HFFc6 (cell line): ENCODE data around the gene BCDIN3D. TPM values are rescaled to one million over a fixed set of nuclear protein-coding genes. Genes with fewer than 3 reads are reported as not detected.

Source experiments
- DNase-seq: peaks from one replicate; pipeline ENCODE4 v3.0.0-alpha.2; 2018
- H3K27ac Mint-ChIP-seq: 2 replicates; pipeline ENCODE4 v1.8.0; 2020; ENCODE audit warnings: mild to moderate bottlenecking, mixed read lengths
- H3K27me3 Mint-ChIP-seq: 2 replicates; pipeline ENCODE4 v1.8.0; 2021; ENCODE audit warnings: mild to moderate bottlenecking, moderate library complexity, mixed read lengths; ENCODE audit not compliant: insufficient read depth
- H3K36me3 Mint-ChIP-seq: 2 replicates; pipeline ENCODE4 v1.8.0; 2021; ENCODE audit warnings: low read depth, mixed read lengths
- H3K4me1 Mint-ChIP-seq: 2 replicates; pipeline ENCODE4 v1.8.0; 2020; ENCODE audit warnings: low read depth, mixed read lengths
- H3K4me3 Mint-ChIP-seq: 2 replicates; pipeline ENCODE4 v1.8.0; 2020; ENCODE audit warnings: mild to moderate bottlenecking, moderate library complexity, mixed read lengths
- H3K9me3 Mint-ChIP-seq: 2 replicates; pipeline ENCODE4 v1.8.0; 2020; ENCODE audit warnings: mild to moderate bottlenecking, mixed read lengths
- total RNA-seq, 6 experiments: library from RNA; stranded (reverse); fragmentation: NEBNext Ultra II Directional; extraction: Animal tissue kit (Norgen Biotek cat#: 25700); gene quantifications; 2 replicates in 1 of 6; 3 replicates in 5 of 6; pipeline ENCODE4 v1.2.3, GENCODE V29; 2021
- TF ChIP-seq, protein P1 (sequence below): fragments of 200-600 bp; sonication (generic); IDR thresholded peaks from 2 replicates; pipeline ENCODE4 v1.5.0; 2021; ENCODE audit warnings: antibody characterized with exemption, mild to moderate bottlenecking

BCDIN3D gene
- total RNA-seq, 6 experiments from 2014 or later, result 1.5 to 2.9 (median 2.0) TPM

DNA sequence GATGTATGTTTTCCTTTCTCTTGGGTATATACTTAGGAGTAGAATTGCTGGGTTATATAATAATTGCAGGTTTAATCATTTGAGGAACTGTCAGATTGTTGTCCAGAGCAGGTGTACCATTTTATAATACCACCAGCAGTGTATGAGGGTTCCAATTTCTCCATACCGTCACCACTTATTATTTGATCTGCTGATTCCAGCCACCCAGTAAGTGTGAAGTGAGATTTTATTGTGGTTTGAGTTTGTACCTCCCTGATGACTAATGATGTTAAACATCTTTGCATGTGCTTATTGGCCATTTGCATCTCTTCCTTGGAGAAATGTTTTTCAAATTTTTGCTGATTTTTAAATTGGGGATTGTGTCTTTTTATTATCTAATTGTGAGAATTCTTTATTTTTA is 29.8 kb downstream of the BCDIN3D start:
- H3K27ac Mint-ChIP-seq, result peak overlapping the region; percentile 40
- peaks cover 21% of the 10 kb centered on the region for H3K36me3 Mint-ChIP-seq
- TF ChIP-seq, protein P1, sequence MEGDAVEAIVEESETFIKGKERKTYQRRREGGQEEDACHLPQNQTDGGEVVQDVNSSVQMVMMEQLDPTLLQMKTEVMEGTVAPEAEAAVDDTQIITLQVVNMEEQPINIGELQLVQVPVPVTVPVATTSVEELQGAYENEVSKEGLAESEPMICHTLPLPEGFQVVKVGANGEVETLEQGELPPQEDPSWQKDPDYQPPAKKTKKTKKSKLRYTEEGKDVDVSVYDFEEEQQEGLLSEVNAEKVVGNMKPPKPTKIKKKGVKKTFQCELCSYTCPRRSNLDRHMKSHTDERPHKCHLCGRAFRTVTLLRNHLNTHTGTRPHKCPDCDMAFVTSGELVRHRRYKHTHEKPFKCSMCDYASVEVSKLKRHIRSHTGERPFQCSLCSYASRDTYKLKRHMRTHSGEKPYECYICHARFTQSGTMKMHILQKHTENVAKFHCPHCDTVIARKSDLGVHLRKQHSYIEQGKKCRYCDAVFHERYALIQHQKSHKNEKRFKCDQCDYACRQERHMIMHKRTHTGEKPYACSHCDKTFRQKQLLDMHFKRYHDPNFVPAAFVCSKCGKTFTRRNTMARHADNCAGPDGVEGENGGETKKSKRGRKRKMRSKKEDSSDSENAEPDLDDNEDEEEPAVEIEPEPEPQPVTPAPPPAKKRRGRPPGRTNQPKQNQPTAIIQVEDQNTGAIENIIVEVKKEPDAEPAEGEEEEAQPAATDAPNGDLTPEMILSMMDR, result no peak
- no peaks in the 10 kb centered on the region for H3K9me3 Mint-ChIP-seq
- DNase-seq, result no peak
- no peak overlapping the region for H3K4me3 Mint-ChIP-seq
- peaks cover 3% of the 10 kb centered on the region; the same call in 1 of the 2 replicates for H3K27me3 Mint-ChIP-seq
- peaks cover 26% of the 10 kb centered on the region for H3K4me1 Mint-ChIP-seq

DNA sequence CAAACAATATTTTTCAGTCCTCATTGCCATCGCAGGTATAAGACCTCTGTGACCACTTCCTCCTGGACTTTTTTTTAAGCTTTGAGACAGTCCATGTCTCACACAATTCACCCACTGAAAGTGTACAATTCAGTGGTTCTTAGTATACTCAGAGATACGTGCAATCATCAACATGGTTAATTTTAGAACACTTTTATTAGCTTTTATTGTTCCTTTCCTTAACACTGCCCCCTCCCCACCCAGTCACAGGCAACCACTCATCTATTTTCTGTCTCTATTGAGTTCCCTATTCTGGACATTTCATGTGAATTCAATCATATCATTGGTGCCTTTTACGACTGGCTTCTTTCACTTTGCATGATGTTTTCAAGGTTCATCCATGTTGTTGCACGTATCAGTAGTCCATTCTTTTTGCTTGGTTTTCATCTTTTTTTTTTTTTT is 30.9 kb downstream of the BCDIN3D start:
- TF ChIP-seq, protein P1, result no peak
- DNase-seq, result no peak
- Mint-ChIP-seq H3K27me3 (peaks cover 3% of the 10 kb centered on the region; the same call in 1 of the 2 replicates), H3K4me3 (no peak overlapping the region), H3K36me3 (peaks cover 21% of the 10 kb centered on the region), H3K27ac (no peak overlapping the region), H3K9me3 (no peaks in the 10 kb centered on the region), H3K4me1 (peaks cover 21% of the 10 kb centered on the region)

DNA sequence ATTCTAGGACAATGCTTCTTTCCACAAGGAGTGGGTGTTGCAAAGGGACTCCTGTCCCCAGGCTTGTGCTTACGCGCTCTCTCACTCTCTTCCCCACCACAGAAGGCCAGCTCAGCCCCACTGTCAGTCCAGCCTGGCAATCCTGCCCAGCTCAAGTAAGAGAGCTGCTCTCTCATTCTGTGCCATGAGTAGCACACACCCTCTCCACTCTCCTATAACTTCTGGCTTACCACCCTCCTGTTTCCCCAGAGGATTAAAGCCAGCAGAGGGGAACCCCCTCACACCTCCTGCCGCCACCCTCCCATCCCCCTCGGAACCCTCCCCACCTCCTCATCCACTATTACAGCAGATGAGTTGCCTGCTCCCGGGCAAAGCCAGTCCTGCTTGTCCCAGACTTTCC is 31.8 kb downstream of the BCDIN3D start:
- H3K27me3 Mint-ChIP-seq, result peaks cover 3% of the 10 kb centered on the region; the same call in 1 of the 2 replicates
- peaks cover 21% of the 10 kb centered on the region for H3K4me1 Mint-ChIP-seq

DNA sequence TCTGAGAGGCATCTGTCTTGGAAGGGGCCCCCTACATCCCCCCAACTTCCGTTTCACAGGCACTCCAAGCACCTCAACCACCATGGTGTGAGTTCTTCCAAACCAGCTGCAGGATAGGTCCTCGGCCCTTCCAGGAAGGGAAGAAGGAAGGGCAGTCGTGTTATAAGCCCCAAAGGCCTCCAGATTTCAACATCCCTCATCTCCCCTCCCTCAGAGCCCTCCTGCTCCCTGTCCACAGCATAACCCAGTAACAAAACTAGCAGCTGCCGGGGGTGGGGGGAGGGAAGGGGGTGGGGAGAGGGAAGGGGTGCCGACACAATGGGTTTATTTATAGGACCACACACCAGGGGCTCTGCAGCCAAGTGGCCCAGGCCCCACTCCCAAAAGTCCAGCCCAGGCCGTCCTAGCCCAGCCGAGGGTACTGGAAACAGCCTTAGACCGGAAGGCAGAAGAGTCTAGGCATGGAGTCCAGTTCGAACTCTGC is 33.0 kb downstream of the BCDIN3D start:
- H3K36me3 Mint-ChIP-seq, result peaks cover 20% of the 10 kb centered on the region; the same call in 1 of the 2 replicates
- no peak overlapping the region for H3K27ac Mint-ChIP-seq
- peaks cover 15% of the 10 kb centered on the region for H3K4me1 Mint-ChIP-seq
- no peaks in the 10 kb centered on the region for H3K9me3 Mint-ChIP-seq
- TF ChIP-seq, protein P1, result no peak
- H3K27me3 Mint-ChIP-seq, result peaks cover 3% of the 10 kb centered on the region
- no peak for DNase-seq
- no peak overlapping the region for H3K4me3 Mint-ChIP-seq

More for the DNA sequence above, 31.8 kb downstream of the BCDIN3D start:
- Mint-ChIP-seq H3K27ac (no peak overlapping the region), H3K9me3 (no peaks in the 10 kb centered on the region), H3K4me3 (no peak overlapping the region), H3K36me3 (peaks cover 21% of the 10 kb centered on the region)
- DNase-seq, result no peak
- TF ChIP-seq, protein P1, result no peak

DNA sequence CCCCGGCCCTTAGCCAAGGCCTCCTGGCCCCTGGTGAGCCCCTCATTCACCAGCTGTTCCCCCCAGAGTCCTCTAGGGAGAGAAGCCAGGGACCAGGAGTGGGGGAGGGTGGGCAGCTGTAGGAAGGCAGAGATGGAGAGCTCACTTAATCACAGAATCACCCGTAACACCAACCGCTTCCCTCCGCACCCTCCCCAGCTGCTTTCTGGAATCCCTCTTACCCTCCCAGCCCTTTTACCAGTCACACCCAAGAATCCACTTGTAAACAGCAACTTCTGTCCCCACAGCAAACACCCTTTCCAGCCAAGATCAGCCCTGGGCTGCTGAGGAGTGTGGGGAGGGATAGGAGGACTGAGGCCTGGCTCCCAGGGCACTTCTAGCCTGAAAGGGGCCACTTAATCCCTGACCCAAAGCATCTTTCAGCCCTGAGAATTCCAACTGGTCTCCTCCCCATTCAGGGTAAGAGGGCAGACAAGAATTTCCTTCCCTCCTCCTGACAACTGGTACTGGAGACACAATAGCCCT is 33.5 kb downstream of the BCDIN3D start:
- DNase-seq, result no peak
- TF ChIP-seq, protein P1, result no peak
- Mint-ChIP-seq H3K36me3 (peaks cover 16% of the 10 kb centered on the region; the same call in 1 of the 2 replicates), H3K27me3 (peaks cover 3% of the 10 kb centered on the region), H3K4me1 (peaks cover 11% of the 10 kb centered on the region), H3K9me3 (no peaks in the 10 kb centered on the region), H3K27ac (no peak overlapping the region), H3K4me3 (no peak overlapping the region)
